ENCODE results near the gene NEK1.

Gene NEK1

DNA sequence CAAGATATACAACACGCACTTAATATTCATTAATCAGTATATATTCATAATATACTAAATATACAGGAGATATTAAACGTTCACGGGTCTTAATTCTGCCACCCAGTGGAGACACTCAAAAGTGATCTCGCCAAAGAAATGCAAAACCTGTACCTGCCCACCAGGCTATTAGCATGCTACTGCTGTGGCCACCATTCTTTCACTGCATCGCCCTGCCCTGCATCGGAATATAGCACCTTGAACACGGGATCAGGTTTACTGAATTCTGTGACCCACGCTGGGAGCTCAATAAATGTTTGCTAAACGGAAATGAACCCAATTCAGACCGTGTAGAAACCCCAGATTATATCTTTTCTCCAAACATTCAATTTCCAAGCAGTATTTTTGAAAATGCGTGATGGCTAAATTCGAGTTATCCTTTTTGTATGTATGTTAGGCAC lies 7.2 kb upstream of the NEK1 start:
- peak; percentile 19 for DNase-seq
- no peaks in the 10 kb centered on the region for H3K9me3 Mint-ChIP-seq
- H3K27me3 Mint-ChIP-seq (ENCODE audit: low read depth, poor library complexity) = peaks cover 3% of the 10 kb centered on the region
- TF ChIP-seq, protein P1, sequence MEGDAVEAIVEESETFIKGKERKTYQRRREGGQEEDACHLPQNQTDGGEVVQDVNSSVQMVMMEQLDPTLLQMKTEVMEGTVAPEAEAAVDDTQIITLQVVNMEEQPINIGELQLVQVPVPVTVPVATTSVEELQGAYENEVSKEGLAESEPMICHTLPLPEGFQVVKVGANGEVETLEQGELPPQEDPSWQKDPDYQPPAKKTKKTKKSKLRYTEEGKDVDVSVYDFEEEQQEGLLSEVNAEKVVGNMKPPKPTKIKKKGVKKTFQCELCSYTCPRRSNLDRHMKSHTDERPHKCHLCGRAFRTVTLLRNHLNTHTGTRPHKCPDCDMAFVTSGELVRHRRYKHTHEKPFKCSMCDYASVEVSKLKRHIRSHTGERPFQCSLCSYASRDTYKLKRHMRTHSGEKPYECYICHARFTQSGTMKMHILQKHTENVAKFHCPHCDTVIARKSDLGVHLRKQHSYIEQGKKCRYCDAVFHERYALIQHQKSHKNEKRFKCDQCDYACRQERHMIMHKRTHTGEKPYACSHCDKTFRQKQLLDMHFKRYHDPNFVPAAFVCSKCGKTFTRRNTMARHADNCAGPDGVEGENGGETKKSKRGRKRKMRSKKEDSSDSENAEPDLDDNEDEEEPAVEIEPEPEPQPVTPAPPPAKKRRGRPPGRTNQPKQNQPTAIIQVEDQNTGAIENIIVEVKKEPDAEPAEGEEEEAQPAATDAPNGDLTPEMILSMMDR (IDR thresholded peaks at IDR 0.05) = peak; percentile 29
- H3K27ac Mint-ChIP-seq = peak overlapping the region; percentile 99
- H3K36me3 Mint-ChIP-seq (ENCODE audit: low read depth) = no peaks in the 10 kb centered on the region
- H3K4me3 Mint-ChIP-seq = peak overlapping the region; percentile 99
- H3K4me1 Mint-ChIP-seq = peaks cover 40% of the 10 kb centered on the region

DNA sequence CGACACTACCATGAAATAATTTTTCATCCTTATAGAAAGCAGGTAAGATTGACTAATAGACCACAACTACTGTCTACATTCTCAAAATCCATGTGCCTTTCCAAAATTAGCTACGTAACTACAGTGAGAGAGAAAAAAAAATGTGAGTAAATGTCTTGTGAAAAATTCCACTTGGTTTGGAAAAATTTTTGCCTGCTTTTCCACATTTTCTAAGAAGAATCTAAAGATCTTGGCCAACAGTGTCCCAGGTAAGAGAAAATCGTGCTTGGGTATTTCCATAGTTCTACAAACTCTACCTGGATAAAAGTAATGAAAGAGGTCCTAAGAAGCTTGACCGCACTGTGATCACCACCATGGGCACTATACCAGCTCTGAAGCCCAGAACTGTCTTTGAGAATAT lies 6.6 kb upstream of the NEK1 start:
- H3K36me3 Mint-ChIP-seq (ENCODE audit: low read depth) = no peaks in the 10 kb centered on the region
- H3K27ac Mint-ChIP-seq = peak overlapping the region; percentile 57
- no peak for DNase-seq
- peaks cover 40% of the 10 kb centered on the region for H3K4me1 Mint-ChIP-seq
- no peaks in the 10 kb centered on the region for H3K9me3 Mint-ChIP-seq
- TF ChIP-seq, protein P1 (IDR thresholded peaks at IDR 0.05) = no peak
- H3K27me3 Mint-ChIP-seq (ENCODE audit: low read depth, poor library complexity) = peaks cover 3% of the 10 kb centered on the region
- H3K4me3 Mint-ChIP-seq = peak overlapping the region; percentile 99

GRCh38 chr4:169618286-169618685 lies 5.9 kb upstream of the NEK1 start:
- H3K27ac Mint-ChIP-seq = no peak overlapping the region

GRCh38 chr4:169617306-169617705 lies 4.9 kb upstream of the NEK1 start:
- Mint-ChIP-seq H3K36me3 (ENCODE audit: low read depth) (no peaks in the 10 kb centered on the region), H3K4me1 (peaks cover 31% of the 10 kb centered on the region), H3K9me3 (no peaks in the 10 kb centered on the region), H3K27me3 (ENCODE audit: low read depth, poor library complexity) (peaks cover 3% of the 10 kb centered on the region), H3K27ac (no peak overlapping the region), H3K4me3 (no peak overlapping the region)
- DNase-seq = no peak
- TF ChIP-seq, protein P1 (IDR thresholded peaks at IDR 0.05) = no peak

More at GRCh38 chr4:169618286-169618685, 5.9 kb upstream of the NEK1 start:
- peaks cover 3% of the 10 kb centered on the region for H3K27me3 Mint-ChIP-seq (ENCODE audit: low read depth, poor library complexity)
- no peaks in the 10 kb centered on the region for H3K36me3 Mint-ChIP-seq (ENCODE audit: low read depth)
- no peak overlapping the region for H3K4me3 Mint-ChIP-seq
- no peak for DNase-seq
- TF ChIP-seq, protein P1 (IDR thresholded peaks at IDR 0.05) = no peak
- no peaks in the 10 kb centered on the region for H3K9me3 Mint-ChIP-seq
- peaks cover 35% of the 10 kb centered on the region for H3K4me1 Mint-ChIP-seq

- Mint-ChIP-seq H3K4me3 (no peak overlapping the region), H3K27ac (no peak overlapping the region), H3K4me1 (peaks cover 29% of the 10 kb centered on the region), H3K27me3 (ENCODE audit: low read depth, poor library complexity) (peaks cover 3% of the 10 kb centered on the region), H3K9me3 (no peaks in the 10 kb centered on the region), H3K36me3 (ENCODE audit: low read depth) (no peaks in the 10 kb centered on the region)
- TF ChIP-seq, protein P1 (IDR thresholded peaks at IDR 0.05) = no peak
- no peak for DNase-seq
Observed at GRCh38 chr4:169616846-169617245, 4.5 kb upstream of the NEK1 start.

- Mint-ChIP-seq H3K4me3 (no peak overlapping the region), H3K27me3 (ENCODE audit: low read depth, poor library complexity) (peaks cover 3% of the 10 kb centered on the region), H3K4me1 (peaks cover 36% of the 10 kb centered on the region), H3K36me3 (ENCODE audit: low read depth) (no peaks in the 10 kb centered on the region), H3K27ac (no peak overlapping the region), H3K9me3 (no peaks in the 10 kb centered on the region)
- TF ChIP-seq, protein P1 (IDR thresholded peaks at IDR 0.05) = no peak
- DNase-seq = no peak
Observed at GRCh38 chr4:169615467-169616106, 3.2 kb upstream of the NEK1 start.
